Liver (tissue), 3 donors: ENCODE results near the gene HIRIP3.

Experiments
- CTCF ChIP-seq: fragments of 150-350 bp; IDR thresholded peaks from 2 replicates; pipeline ENCODE4 v1.5.1; 2017; ENCODE audit warnings: improper control_type of control experiment, low read depth, low read length; ENCODE audit not compliant: missing input control
- MAX ChIP-seq: IDR thresholded peaks from 2 replicates; pipeline ENCODE4 v1.6.1; 2016; ENCODE audit warnings: antibody characterized with exemption
- REST ChIP-seq: IDR thresholded peaks from 2 replicates; pipeline ENCODE4 v1.6.1; 2016; ENCODE audit warnings: antibody characterized with exemption, mild to moderate bottlenecking
- SP1 ChIP-seq: IDR thresholded peaks from 2 replicates; pipeline ENCODE4 v1.6.1; 2018; ENCODE audit warnings: antibody characterized with exemption, mild to moderate bottlenecking
- YY1 ChIP-seq: IDR thresholded peaks from 2 replicates; pipeline ENCODE4 v1.6.1; 2016; ENCODE audit warnings: antibody characterized with exemption, mild to moderate bottlenecking
- donor health status: healthy.
- donor health status: healthy.

- TF ChIP-seq CTCF (peak; percentile 78), REST (no peak), SP1 (no peak), MAX (no peak), YY1 (no peak)
Measured at GRCh38 chr16:30005341-30006094, 10.1 kb upstream of the HIRIP3 start.
